ENCODE data around the gene CDK9.

DNA sequence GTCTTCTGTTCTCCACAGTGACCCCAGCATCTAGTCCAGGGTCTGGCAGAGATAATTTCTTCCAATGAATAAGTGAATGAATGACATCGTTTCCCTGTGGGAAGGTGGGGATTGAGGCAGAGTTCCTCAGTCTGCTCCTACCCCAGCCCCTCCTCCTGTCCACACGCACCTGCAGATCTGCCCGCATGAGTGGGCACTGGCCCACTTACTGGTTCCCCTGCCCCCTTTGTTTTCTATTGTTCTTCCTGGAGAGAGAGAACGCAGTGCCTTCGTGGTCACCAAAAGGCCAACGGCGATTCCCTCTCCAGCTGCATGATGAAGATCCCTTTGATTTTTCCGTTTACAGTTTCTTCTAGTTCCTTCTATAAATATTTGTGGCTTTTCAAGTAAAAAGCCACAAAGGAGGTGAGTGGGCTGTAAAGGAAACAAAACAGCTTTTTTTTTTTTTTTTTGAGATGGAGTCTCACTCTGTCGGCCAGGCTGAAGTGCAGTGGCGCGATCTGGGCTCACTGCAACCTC lies 11.1 kb downstream of the CDK9 start:
- TF ChIP-seq CTCF (conservative IDR thresholded peaks at IDR 0.05; ENCODE audit: low read depth, low read length) (no peak), EZH2phosphoT487 (IDR thresholded peaks at IDR 0.05; ENCODE audit: borderline replicate concordance, low read length) (no peak), EZH2 (IDR thresholded peaks at IDR 0.05; ENCODE audit: low read length, unreplicated experiment) (no peak)

Data from PC-3 (cell line).